Hepatocyte (in vitro differentiated cells): Measurements from ENCODE around the gene CARS2. TPM values are rescaled to one million over a fixed set of nuclear protein-coding genes. Genes with fewer than 3 reads are reported as not detected.
"Not testable (repeated sequence)": the region's sequence is repeated elsewhere in the genome, so short reads cannot be mapped to it uniquely, and the experiment has no call there.

Source experiments
- DNase-seq: peaks from one replicate; pipeline ENCODE4 v3.0.0-alpha.2; 2016; ENCODE audit warnings: low spot score
- H2AFZ ChIP-seq: fragments of 200-600 bp; sonication (generic); 2 replicates; pipeline ENCODE4 v1.6.0; 2016; ENCODE audit warnings: antibody characterized with exemption, mild to moderate bottlenecking
- H3K27ac ChIP-seq: fragments of 200-600 bp; sonication (generic); 2 replicates; pipeline ENCODE4 v1.5.1; 2016; ENCODE audit warnings: mild to moderate bottlenecking
- H3K27me3 ChIP-seq: fragments of 200-600 bp; sonication (generic); 2 replicates; pipeline ENCODE4 v1.6.1; 2016
- H3K36me3 ChIP-seq: fragments of 200-600 bp; sonication (generic); replicated peaks from 2 replicates; pipeline ENCODE4 v1.5.1; 2016; ENCODE audit warnings: low read depth; ENCODE audit not compliant: insufficient read depth
- H3K4me1 ChIP-seq: fragments of 200-600 bp; sonication (generic); 2 replicates; pipeline ENCODE4 v1.5.1; 2016; ENCODE audit warnings: mild to moderate bottlenecking, moderate library complexity; ENCODE audit not compliant: insufficient read depth
- H3K4me2 ChIP-seq: fragments of 200-600 bp; sonication (generic); 2 replicates; pipeline ENCODE4 v1.6.0; 2016
- H3K4me3 ChIP-seq: fragments of 200-600 bp; sonication (generic); 2 replicates; pipeline ENCODE4 v1.5.1; 2016; ENCODE audit warnings: mild to moderate bottlenecking
- H3K79me2 ChIP-seq: fragments of 200-600 bp; sonication (generic); 2 replicates; pipeline ENCODE4 v1.6.0; 2017; ENCODE audit warnings: mild to moderate bottlenecking
- H3K9me2 ChIP-seq: fragments of 200-600 bp; sonication (generic); replicated peaks from 2 replicates; pipeline ENCODE4 v1.6.0; 2017; ENCODE audit warnings: mild to moderate bottlenecking; ENCODE audit not compliant: insufficient read depth
- H3K9me3 ChIP-seq: fragments of 200-600 bp; sonication (generic); 2 replicates; pipeline ENCODE4 v1.5.1; 2016; ENCODE audit warnings: low read depth, mild to moderate bottlenecking
- H4K20me1 ChIP-seq: fragments of 200-600 bp; sonication (generic); 2 replicates; pipeline ENCODE4 v1.6.0; 2016; ENCODE audit warnings: mild to moderate bottlenecking; ENCODE audit not compliant: insufficient read depth, poor library complexity, severe bottlenecking
- CTCF ChIP-seq: fragments of 200-600 bp; sonication (generic); IDR thresholded peaks from 2 replicates; pipeline ENCODE4 v1.5.1; 2016; ENCODE audit warnings: antibody characterized with exemption, mild to moderate bottlenecking; ENCODE audit not compliant: poor library complexity
- EZH2 ChIP-seq: fragments of 200-600 bp; sonication (generic); IDR thresholded peaks from 2 replicates; pipeline ENCODE4 v1.6.1; 2016; ENCODE audit warnings: antibody characterized with exemption, mild to moderate bottlenecking, borderline replicate concordance
- EZH2phosphoT487 ChIP-seq: fragments of 200-600 bp; sonication (generic); IDR thresholded peaks from one replicate; pipeline ENCODE4 v1.6.1; 2018; ENCODE audit warnings: antibody characterized with exemption, mild to moderate bottlenecking, low read depth, moderate library complexity; ENCODE audit not compliant: unreplicated experiment, severe bottlenecking
- WGBS: methylation state at CpG from one replicate; pipeline ENCODE4 v1.1.6; 2016; ENCODE audit warnings: low lambda C conversion rate; ENCODE audit errors: missing lambda C conversion rate; 5-methylcytosine and 5-hydroxymethylcytosine counted together
- polyA plus RNA-seq: library from polyadenylated mRNA; unstranded; fragments of >200 nt; fragmentation: Nextera tagmentation; extraction: Ambion mirVana; gene quantifications from 2 replicates; pipeline ENCODE4 v1.2.1, GENCODE V29; 2016
- total RNA-seq: library from RNA; depleted of rRNA; stranded (reverse); fragments of >200 nt; gene quantifications from 2 replicates; pipeline ENCODE4 v1.2.3, GENCODE V29; 2014

The CARS2 gene
- total and polyA plus RNA-seq, 2 experiments from 2014 or later: 72.9 to 105 TPM

GRCh38 chr13:110680852-110681251, 25.1 kb downstream of the CARS2 start:
- H3K4me2 ChIP-seq: no peak overlapping the region
- H3K4me1 ChIP-seq: peaks cover 16% of the 10 kb centered on the region
- H3K27me3 ChIP-seq: no peaks in the 10 kb centered on the region
- H4K20me1 ChIP-seq: no peaks in the 10 kb centered on the region
- no peaks in the 10 kb centered on the region for H3K36me3 ChIP-seq
- no peak overlapping the region for H3K27ac ChIP-seq
- no peak for TF ChIP-seq EZH2
- TF ChIP-seq CTCF: peak; percentile 20
- TF ChIP-seq EZH2phosphoT487: no peak
- DNase-seq: no peak
- H3K9me2 ChIP-seq: no peaks in the 10 kb centered on the region
- peaks cover 2% of the 10 kb centered on the region for H3K79me2 ChIP-seq
- no peak overlapping the region for H3K4me3 ChIP-seq
- 93% methylated on average over 7 of the region's 7 CpGs for WGBS
- no peak overlapping the region for H2AFZ ChIP-seq
- no peaks in the 10 kb centered on the region for H3K9me3 ChIP-seq

- 89% methylated on average over 26 of the region's 28 CpGs for WGBS
- Histone ChIP-seq H3K4me1 (no peaks in the 10 kb centered on the region), H4K20me1 (no peaks in the 10 kb centered on the region), H3K27me3 (no peaks in the 10 kb centered on the region), H2AFZ (no peak overlapping the region), H3K4me2 (no peak overlapping the region), H3K9me2 (no peaks in the 10 kb centered on the region), H3K27ac (no peak overlapping the region), H3K4me3 (no peak overlapping the region), H3K9me3 (no peaks in the 10 kb centered on the region), H3K79me2 (peaks cover 8% of the 10 kb centered on the region), H3K36me3 (no peaks in the 10 kb centered on the region)
- DNase-seq: no peak
- no peak for TF ChIP-seq EZH2
- no peak for TF ChIP-seq CTCF
- TF ChIP-seq EZH2phosphoT487: no peak
Observed at GRCh38 chr13:110677731-110678545, 28.0 kb downstream of the CARS2 start.

- DNase-seq: no peak
- no peaks in the 10 kb centered on the region for H4K20me1 ChIP-seq
- H3K4me1 ChIP-seq: no peaks in the 10 kb centered on the region
- H3K9me3 ChIP-seq: no peaks in the 10 kb centered on the region
- no peak overlapping the region for H3K4me3 ChIP-seq
- H3K79me2 ChIP-seq: peaks cover 6% of the 10 kb centered on the region
- no peaks in the 10 kb centered on the region for H3K9me2 ChIP-seq
- H3K27me3 ChIP-seq: no peaks in the 10 kb centered on the region
- TF ChIP-seq EZH2: no peak
- no peak for TF ChIP-seq EZH2phosphoT487
- TF ChIP-seq CTCF: no peak
- no peak overlapping the region for H3K27ac ChIP-seq
- WGBS: 97% methylated on average over 23 of the region's 28 CpGs
- H3K36me3 ChIP-seq: no peaks in the 10 kb centered on the region
- no peak overlapping the region for H3K4me2 ChIP-seq
- no peak overlapping the region for H2AFZ ChIP-seq
Observed at GRCh38 chr13:110676595-110677587, 29.0 kb downstream of the CARS2 start.

GRCh38 chr13:110669814-110670213, 36.1 kb downstream of the CARS2 start:
- DNase-seq, H3K9me2 ChIP-seq, H3K4me3 ChIP-seq, H3K4me2 ChIP-seq, H3K27me3 ChIP-seq, H3K9me3 ChIP-seq, H3K27ac ChIP-seq, H3K4me1 ChIP-seq, H3K36me3 ChIP-seq, H4K20me1 ChIP-seq, H3K79me2 ChIP-seq, H2AFZ ChIP-seq: not testable (repeated sequence)
- over 99% methylated on average over 11 of the region's 11 CpGs for WGBS
